Suprapubic skin (tissue), 4 donors: Measurements from ENCODE around the gene ZP4. TPM values are rescaled to one million over a fixed set of nuclear protein-coding genes. Genes with fewer than 3 reads are reported as not detected.

ENCODE experiments used
- DNase-seq, 2 donors: peaks; one replicate each; pipeline ENCODE4 v3.0.0-alpha.2; 2019; ENCODE audit warnings: low spot score in 2 of 2
- H3K27ac ChIP-seq: fragments of 200-600 bp; sonication (generic); one replicate; pipeline ENCODE4 v1.5.1; 2019
- H3K27me3 ChIP-seq: fragments of 200-600 bp; sonication (generic); one replicate; pipeline ENCODE4 v1.5.1; 2019
- H3K36me3 ChIP-seq: fragments of 200-600 bp; sonication (generic); one replicate; pipeline ENCODE4 v1.5.1; 2019
- H3K4me1 ChIP-seq: fragments of 200-600 bp; sonication (generic); one replicate; pipeline ENCODE4 v1.5.1; 2019
- H3K4me3 ChIP-seq: fragments of 200-600 bp; sonication (generic); one replicate; pipeline ENCODE4 v1.5.1; 2019; ENCODE audit warnings: mild to moderate bottlenecking
- H3K9me3 ChIP-seq: fragments of 200-600 bp; sonication (generic); one replicate; pipeline ENCODE4 v1.5.1; 2019
- CTCF ChIP-seq, 2 donors: fragments of 200-600 bp in 1 of 2; fragments of 450-650 bp in 1 of 2; sonication (generic) in 1 of 2; IDR thresholded peaks; one replicate each; pipeline ENCODE4 v1.5.1; 2016 to 2019; ENCODE audit warnings: antibody characterized with exemption in 2 of 2, mild to moderate bottlenecking in 1 of 2, moderate library complexity in 1 of 2
- EP300 ChIP-seq: sonication (generic); formaldehyde crosslinking; IDR thresholded peaks from one replicate; pipeline ENCODE4 v1.6.1; 2017; ENCODE audit warnings: antibody characterized with exemption
- POLR2A ChIP-seq, 2 donors: fragments of 450-650 bp; IDR thresholded peaks; one replicate each; pipeline ENCODE4 v1.6.1; 2017; ENCODE audit warnings: antibody characterized with exemption in 2 of 2, mild to moderate bottlenecking in 2 of 2, moderate library complexity in 2 of 2
- POLR2AphosphoS5 ChIP-seq, 3 donors: sonication (generic); formaldehyde crosslinking; IDR thresholded peaks; one replicate each; pipeline ENCODE4 v1.6.1; 2017; ENCODE audit warnings: antibody characterized with exemption in 3 of 3
- WGBS: methylation state at CpG from one replicate; pipeline ENCODE4 v1.1.5; 2018; 5-methylcytosine and 5-hydroxymethylcytosine counted together
- total RNA-seq, 4 donors: library from RNA; depleted of rRNA; stranded (reverse); fragments of >200 nt; gene quantifications; one replicate each; pipeline ENCODE4 v1.1.0, GENCODE V29; 2016

The ZP4 gene
- total RNA-seq, 4 donors from 2014 or later = not detected

- H3K27me3 ChIP-seq = no peaks in the 10 kb centered on the region
- no peak overlapping the region for H3K4me3 ChIP-seq
- no peak for TF ChIP-seq POLR2AphosphoS5 (IDR thresholded peaks at IDR 0.05)
- no peak for TF ChIP-seq POLR2A (IDR thresholded peaks at IDR 0.05)
- no peak for TF ChIP-seq CTCF (IDR thresholded peaks at IDR 0.05)
- no peak for TF ChIP-seq EP300
- H3K4me1 ChIP-seq = no peaks in the 10 kb centered on the region
- 67% methylated on average over 2 of the region's 2 CpGs for WGBS
- H3K9me3 ChIP-seq = no peaks in the 10 kb centered on the region
- no peak overlapping the region for H3K27ac ChIP-seq
- no peaks in the 10 kb centered on the region for H3K36me3 ChIP-seq
- no peak for DNase-seq
These were observed 6.5 kb downstream of the ZP4 start for GRCh38 chr1:237884237-237884636.

GRCh38 chr1:237879195-237879594 lies 11.5 kb downstream of the ZP4 start:
- no peaks in the 10 kb centered on the region for H3K9me3 ChIP-seq
- no peak overlapping the region for H3K27ac ChIP-seq
- no peak for DNase-seq
- no peak overlapping the region for H3K4me3 ChIP-seq
- H3K4me1 ChIP-seq = peaks cover 4% of the 10 kb centered on the region
- H3K36me3 ChIP-seq = no peaks in the 10 kb centered on the region
- no peaks in the 10 kb centered on the region for H3K27me3 ChIP-seq
- no peak for TF ChIP-seq POLR2AphosphoS5 (IDR thresholded peaks at IDR 0.05)
- TF ChIP-seq POLR2A (IDR thresholded peaks at IDR 0.05) = no peak
- no peak for TF ChIP-seq EP300
- TF ChIP-seq CTCF (IDR thresholded peaks at IDR 0.05) = no peak

GRCh38 chr1:237878406-237878805 lies 12.3 kb downstream of the ZP4 start:
- no peaks in the 10 kb centered on the region for H3K36me3 ChIP-seq
- no peak for TF ChIP-seq CTCF (IDR thresholded peaks at IDR 0.05)
- TF ChIP-seq POLR2AphosphoS5 (IDR thresholded peaks at IDR 0.05) = no peak
- no peak for TF ChIP-seq POLR2A (IDR thresholded peaks at IDR 0.05)
- TF ChIP-seq EP300 = no peak
- H3K27ac ChIP-seq = no peak overlapping the region
- H3K9me3 ChIP-seq = no peaks in the 10 kb centered on the region
- H3K4me1 ChIP-seq = peaks cover 4% of the 10 kb centered on the region
- no peaks in the 10 kb centered on the region for H3K27me3 ChIP-seq
- 74% methylated on average over 1 of the region's 1 CpG for WGBS
- no peak for DNase-seq
- H3K4me3 ChIP-seq = no peak overlapping the region

- DNase-seq = no peak
- Histone ChIP-seq H3K27me3 (no peaks in the 10 kb centered on the region), H3K9me3 (no peaks in the 10 kb centered on the region), H3K4me3 (no peak overlapping the region), H3K27ac (no peak overlapping the region), H3K4me1 (peaks cover 4% of the 10 kb centered on the region), H3K36me3 (no peaks in the 10 kb centered on the region)
- 26% methylated on average over 4 of the region's 4 CpGs for WGBS
- TF ChIP-seq EP300 (no peak), POLR2A (IDR thresholded peaks at IDR 0.05) (no peak)
These were observed 13.1 kb downstream of the ZP4 start for GRCh38 chr1:237877631-237878030.

GRCh38 chr1:237875291-237875690 lies 15.4 kb downstream of the ZP4 start:
- TF ChIP-seq CTCF (IDR thresholded peaks at IDR 0.05) (no peak), POLR2A (IDR thresholded peaks at IDR 0.05) (no peak), POLR2AphosphoS5 (IDR thresholded peaks at IDR 0.05) (no peak), EP300 (no peak)
- Histone ChIP-seq H3K27ac (no peak overlapping the region), H3K4me3 (no peak overlapping the region), H3K27me3 (no peaks in the 10 kb centered on the region), H3K9me3 (no peaks in the 10 kb centered on the region), H3K4me1 (peaks cover 4% of the 10 kb centered on the region), H3K36me3 (no peaks in the 10 kb centered on the region)
- no peak for DNase-seq
- WGBS = 77% methylated on average over 8 of the region's 8 CpGs
